NB4 (cell line): ENCODE results near the gene CCL27.

Experiments
- DNase-seq: peaks from one replicate; pipeline ENCODE4 v3.0.0; 2010; ENCODE audit warnings: low read depth
- H3K4me3 ChIP-seq: one replicate; pipeline ENCODE4 v1.5.1; 2011; ENCODE audit warnings: mild to moderate bottlenecking, low read depth, low read length, moderate library complexity
- MAX ChIP-seq: IDR thresholded peaks from 2 replicates; pipeline ENCODE4 v1.6.1; 2011; ENCODE audit warnings: low read depth, low read length
- MYC ChIP-seq: IDR thresholded peaks from 2 replicates; pipeline ENCODE4 v1.6.1; 2011; ENCODE audit warnings: low read depth, low read length
- POLR2A ChIP-seq: IDR thresholded peaks from 2 replicates; pipeline ENCODE4 v1.6.1; 2011; ENCODE audit warnings: mild to moderate bottlenecking; ENCODE audit not compliant: insufficient read length; ENCODE audit errors: extremely low read depth
- TF ChIP-seq, protein P1 (sequence below): IDR thresholded peaks from one replicate; pipeline ENCODE4 v1.5.1; 2012; ENCODE audit warnings: low read depth, low read length

CCL27 gene

DNA sequence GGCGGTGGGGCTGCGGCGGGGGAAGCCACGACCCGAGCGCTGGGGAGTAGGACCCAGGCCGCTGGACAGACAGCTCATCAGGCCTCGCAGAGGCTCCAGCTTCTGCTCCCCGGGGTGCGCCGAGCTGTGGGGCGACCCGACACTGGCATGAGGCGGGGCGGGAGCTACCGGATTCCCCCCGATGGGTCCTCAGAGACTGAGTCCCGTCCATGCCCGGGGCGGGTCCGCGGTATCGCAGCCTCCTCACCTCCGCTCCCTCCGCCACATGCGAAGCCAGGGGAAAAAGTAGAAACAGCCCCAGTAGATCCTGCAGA, 2.6 kb upstream of the CCL27 start:
- no peak for DNase-seq
- 0 out of 2 replicates have a peak, but pooled peaks have one; percentile 18 for TF ChIP-seq MYC
- TF ChIP-seq, protein P1, sequence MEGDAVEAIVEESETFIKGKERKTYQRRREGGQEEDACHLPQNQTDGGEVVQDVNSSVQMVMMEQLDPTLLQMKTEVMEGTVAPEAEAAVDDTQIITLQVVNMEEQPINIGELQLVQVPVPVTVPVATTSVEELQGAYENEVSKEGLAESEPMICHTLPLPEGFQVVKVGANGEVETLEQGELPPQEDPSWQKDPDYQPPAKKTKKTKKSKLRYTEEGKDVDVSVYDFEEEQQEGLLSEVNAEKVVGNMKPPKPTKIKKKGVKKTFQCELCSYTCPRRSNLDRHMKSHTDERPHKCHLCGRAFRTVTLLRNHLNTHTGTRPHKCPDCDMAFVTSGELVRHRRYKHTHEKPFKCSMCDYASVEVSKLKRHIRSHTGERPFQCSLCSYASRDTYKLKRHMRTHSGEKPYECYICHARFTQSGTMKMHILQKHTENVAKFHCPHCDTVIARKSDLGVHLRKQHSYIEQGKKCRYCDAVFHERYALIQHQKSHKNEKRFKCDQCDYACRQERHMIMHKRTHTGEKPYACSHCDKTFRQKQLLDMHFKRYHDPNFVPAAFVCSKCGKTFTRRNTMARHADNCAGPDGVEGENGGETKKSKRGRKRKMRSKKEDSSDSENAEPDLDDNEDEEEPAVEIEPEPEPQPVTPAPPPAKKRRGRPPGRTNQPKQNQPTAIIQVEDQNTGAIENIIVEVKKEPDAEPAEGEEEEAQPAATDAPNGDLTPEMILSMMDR: no peak
- TF ChIP-seq POLR2A: no peak
- peak; percentile 42; the same call in 1 of the 2 replicates for TF ChIP-seq MAX
- H3K4me3 ChIP-seq: peak overlapping the region; percentile 46

DNA sequence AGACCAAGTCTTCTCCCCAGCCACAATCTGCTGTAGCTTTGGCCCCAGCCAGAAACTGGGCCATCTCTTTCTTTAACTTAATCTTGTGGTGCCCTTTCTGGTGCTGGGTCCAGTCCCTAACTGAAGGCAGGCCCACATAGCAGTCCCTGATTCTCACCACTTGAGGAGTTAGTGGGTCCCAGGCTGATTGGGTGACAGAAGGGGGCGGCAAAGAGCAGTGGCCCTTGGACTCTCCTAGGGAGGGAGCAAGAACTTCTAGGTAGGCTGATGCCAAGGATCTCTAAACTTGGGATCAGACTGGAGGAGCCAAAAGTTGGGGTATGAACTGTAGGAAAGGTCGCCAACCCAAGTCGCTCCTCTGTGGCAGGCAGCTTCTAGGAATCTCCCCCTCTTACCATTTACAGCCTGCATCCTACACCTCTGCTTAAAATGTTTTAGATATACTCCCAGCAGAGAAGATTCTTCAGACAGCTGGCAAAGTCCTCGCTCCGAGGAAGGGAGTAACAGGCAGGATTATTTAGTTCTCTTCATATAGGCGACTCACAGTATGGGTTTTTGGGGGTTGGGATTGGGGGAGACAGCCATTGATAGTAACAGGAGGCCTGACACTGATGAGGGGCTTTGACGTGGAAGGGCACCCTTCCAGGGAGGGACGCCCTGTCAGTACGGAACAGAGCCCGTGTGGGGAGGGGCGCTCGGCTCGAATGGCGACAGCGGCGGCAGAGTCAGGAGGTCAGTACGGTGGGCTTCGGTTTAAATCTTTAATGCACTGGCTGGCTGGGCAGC, 2.0 kb upstream of the CCL27 start:
- TF ChIP-seq MYC (peak; percentile 33; the same call in 1 of the 2 replicates), POLR2A (no peak)
- TF ChIP-seq, protein P1: peak; percentile 100
- DNase-seq: peak; percentile 91
- H3K4me3 ChIP-seq: peak overlapping the region; percentile 46

DNA sequence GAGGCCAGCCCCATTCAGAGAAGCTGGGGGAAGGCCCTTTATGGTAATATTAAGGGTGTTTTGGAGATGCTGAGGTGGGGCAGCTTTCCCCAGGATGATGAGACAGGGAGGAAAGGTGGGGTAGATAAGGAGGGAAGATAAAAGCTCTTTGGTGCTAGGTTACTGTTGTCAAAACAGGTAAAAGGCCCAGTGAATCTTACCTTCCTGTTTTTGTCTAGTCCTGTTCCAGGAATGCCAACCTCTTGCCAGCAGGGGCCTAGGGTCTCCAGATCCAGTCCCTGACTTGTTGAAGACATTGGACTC, 797 bp upstream of the CCL27 start:
- TF ChIP-seq MAX: no peak
- TF ChIP-seq POLR2A: no peak
- TF ChIP-seq MYC: no peak
- TF ChIP-seq, protein P1: no peak
- DNase-seq: no peak

GRCh38 chr9:34659592-34660253, 2.7 kb downstream of the CCL27 start:
- H3K4me3 ChIP-seq: no peak overlapping the region
- peak; percentile 40 for DNase-seq
- TF ChIP-seq POLR2A: no peak
- TF ChIP-seq MAX: no peak
- no peak for TF ChIP-seq MYC
- TF ChIP-seq, protein P1: no peak

More for the DNA sequence above, 797 bp upstream of the CCL27 start:
- H3K4me3 ChIP-seq: no peak overlapping the region

- TF ChIP-seq, protein P1: no peak
- TF ChIP-seq POLR2A: no peak
- no peak for TF ChIP-seq MYC
- TF ChIP-seq MAX: no peak
- DNase-seq: no peak
These were observed 4.0 kb downstream of the CCL27 start for GRCh38 chr9:34658461-34658860.

More at GRCh38 chr9:34658461-34658860, 4.0 kb downstream of the CCL27 start:
- H3K4me3 ChIP-seq: no peak overlapping the region
